ENCODE data around the gene OTUD7B. TPM values are rescaled to one million over a fixed set of nuclear protein-coding genes. Genes with fewer than 3 reads are reported as not detected.

Gene OTUD7B
- total RNA-seq, 1 experiment from 2014 or later: 23.5 TPM

GRCh38 chr1:150060260-150060659 is 49.7 kb upstream of the OTUD7B start:
- Histone ChIP-seq H2BK20ac (ENCODE audit: low read depth, low read length, poor library complexity, severe bottlenecking) (no peak overlapping the region), H3K79me1 (ENCODE audit: insufficient read depth, low read depth, low read length, poor library complexity, severe bottlenecking) (no peaks in the 10 kb centered on the region), H2BK15ac (ENCODE audit: low read depth, low read length) (no peak overlapping the region), H2BK12ac (ENCODE audit: insufficient read length, low read depth, low read length) (no peak overlapping the region), H3K4me2 (ENCODE audit: insufficient read depth, insufficient read length, low read length) (no peak overlapping the region), H3K79me2 (ENCODE audit: insufficient read depth, low read length) (no peaks in the 10 kb centered on the region), H3K18ac (ENCODE audit: insufficient read length, low read depth, low read length) (no peak overlapping the region), H3K4ac (ENCODE audit: low read depth, low read length) (no peak overlapping the region), H2BK120ac (ENCODE audit: low read depth, low read length, poor library complexity, severe bottlenecking) (no peak overlapping the region), H3T11ph (ENCODE audit: low read length) (no peak overlapping the region), H2AK5ac (ENCODE audit: insufficient read length, low read length) (no peak overlapping the region), H3K23ac (ENCODE audit: insufficient read length, low read depth, low read length) (no peak overlapping the region), H3K4me1 (ENCODE audit: insufficient read depth, low read length) (no peaks in the 10 kb centered on the region), H4K8ac (replicated peaks; ENCODE audit: insufficient read length, low read depth, low read length) (no peak overlapping the region), H3K56ac (ENCODE audit: insufficient read length, low read depth, low read length) (no peak overlapping the region), H3K14ac (ENCODE audit: insufficient read depth, low read length) (no peak overlapping the region), H4K91ac (ENCODE audit: insufficient read length, low read depth, low read length) (no peak overlapping the region), H3K9me3 (ENCODE audit: control insufficient read depth, low read depth, low read length) (no peaks in the 10 kb centered on the region), H2BK5ac (ENCODE audit: insufficient read length, low read length) (no peak overlapping the region), H3K9ac (ENCODE audit: extremely low read depth, insufficient read length, low read length) (no peak overlapping the region), H3K23me2 (ENCODE audit: insufficient read length, low read depth, low read length, poor library complexity, severe bottlenecking) (no peaks in the 10 kb centered on the region), H3K27me3 (ENCODE audit: insufficient read depth, low read length) (no peaks in the 10 kb centered on the region), H4K20me1 (ENCODE audit: control insufficient read depth, insufficient read depth, insufficient read length) (no peaks in the 10 kb centered on the region), H4K5ac (ENCODE audit: insufficient read length, low read depth, low read length) (no peak overlapping the region), H2AFZ (ENCODE audit: low read length) (no peak overlapping the region), H3K27ac (ENCODE audit: insufficient read length, low read depth, low read length) (no peak overlapping the region)
- no peak overlapping the region for H3K27ac Mint-ChIP-seq
- H3K4me3 Mint-ChIP-seq: no peak overlapping the region
- no CpG with 5 or more reads among the region's 4 CpGs for WGBS (ENCODE audit: extremely low coverage, insufficient read length, low lambda C conversion rate)
- DNase-seq: no peak
- TF ChIP-seq, protein P1, sequence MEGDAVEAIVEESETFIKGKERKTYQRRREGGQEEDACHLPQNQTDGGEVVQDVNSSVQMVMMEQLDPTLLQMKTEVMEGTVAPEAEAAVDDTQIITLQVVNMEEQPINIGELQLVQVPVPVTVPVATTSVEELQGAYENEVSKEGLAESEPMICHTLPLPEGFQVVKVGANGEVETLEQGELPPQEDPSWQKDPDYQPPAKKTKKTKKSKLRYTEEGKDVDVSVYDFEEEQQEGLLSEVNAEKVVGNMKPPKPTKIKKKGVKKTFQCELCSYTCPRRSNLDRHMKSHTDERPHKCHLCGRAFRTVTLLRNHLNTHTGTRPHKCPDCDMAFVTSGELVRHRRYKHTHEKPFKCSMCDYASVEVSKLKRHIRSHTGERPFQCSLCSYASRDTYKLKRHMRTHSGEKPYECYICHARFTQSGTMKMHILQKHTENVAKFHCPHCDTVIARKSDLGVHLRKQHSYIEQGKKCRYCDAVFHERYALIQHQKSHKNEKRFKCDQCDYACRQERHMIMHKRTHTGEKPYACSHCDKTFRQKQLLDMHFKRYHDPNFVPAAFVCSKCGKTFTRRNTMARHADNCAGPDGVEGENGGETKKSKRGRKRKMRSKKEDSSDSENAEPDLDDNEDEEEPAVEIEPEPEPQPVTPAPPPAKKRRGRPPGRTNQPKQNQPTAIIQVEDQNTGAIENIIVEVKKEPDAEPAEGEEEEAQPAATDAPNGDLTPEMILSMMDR (conservative IDR thresholded peaks at IDR 0.05): no peak
- H3K9me3 Mint-ChIP-seq: no peaks in the 10 kb centered on the region
- no peaks in the 10 kb centered on the region for H3K36me3 Mint-ChIP-seq (ENCODE audit: insufficient read depth in 1 of 3, low read depth in 3 of 3)
- H3K4me1 Mint-ChIP-seq: no peaks in the 10 kb centered on the region; a peak in 1 of 4 replicates
- no peaks in the 10 kb centered on the region for H3K27me3 Mint-ChIP-seq (ENCODE audit: low read depth)
